IMR-90 (cell line): ENCODE data around the gene CMC1.

Experiments
- CTCF ChIP-seq: conservative IDR thresholded peaks from 2 replicates; pipeline ENCODE4 v1.5.1; 2012; ENCODE audit warnings: mild to moderate bottlenecking, low read depth, low read length, improper control_type of control experiment
- FOS ChIP-seq: fragments of 150-350 bp; IDR thresholded peaks from 2 replicates; pipeline ENCODE4 v1.6.1; 2016; ENCODE audit warnings: low read depth, low read length
- RFX5 ChIP-seq: IDR thresholded peaks from 2 replicates; pipeline ENCODE4 v1.8.0; 2012; ENCODE audit warnings: low read depth, mild to moderate bottlenecking, low read length, moderate library complexity

- TF ChIP-seq CTCF (no peak), FOS (no peak), RFX5 (no peak)
Measured at GRCh38 chr3:28300345-28300962, 59.0 kb downstream of the CMC1 start.
